ENCODE measurements around the gene PRODH2. TPM values are rescaled to one million over a fixed set of nuclear protein-coding genes. Genes with fewer than 3 reads are reported as not detected.
"Not testable (repeated sequence)": the region's sequence is repeated elsewhere in the genome, so short reads cannot be mapped to it uniquely, and the experiment has no call there.

PRODH2 gene
- total RNA-seq, 1 donor: not detected

DNA sequence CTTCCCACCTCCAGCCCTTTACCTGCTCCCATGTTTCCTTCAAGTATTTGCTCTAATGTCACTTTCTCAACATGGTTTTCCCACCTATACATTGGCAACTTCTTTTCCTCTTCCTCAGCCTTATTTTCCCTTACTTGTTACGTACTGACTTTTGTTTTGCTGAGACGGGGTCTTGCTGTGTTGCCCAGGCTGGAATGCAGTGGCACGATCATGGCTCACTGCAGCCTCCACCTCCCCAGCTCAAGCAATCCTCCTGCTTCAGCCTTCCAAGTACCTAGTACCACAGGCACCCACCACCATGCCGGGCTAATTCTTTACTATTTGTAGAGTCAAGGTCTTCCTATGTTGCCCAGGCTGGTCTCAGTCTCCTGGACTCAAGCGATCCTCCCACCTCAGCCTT lies 5.0 kb downstream of the PRODH2 start:
- no peak for DNase-seq (ENCODE audit: low read depth)
- TF ChIP-seq, protein P1, sequence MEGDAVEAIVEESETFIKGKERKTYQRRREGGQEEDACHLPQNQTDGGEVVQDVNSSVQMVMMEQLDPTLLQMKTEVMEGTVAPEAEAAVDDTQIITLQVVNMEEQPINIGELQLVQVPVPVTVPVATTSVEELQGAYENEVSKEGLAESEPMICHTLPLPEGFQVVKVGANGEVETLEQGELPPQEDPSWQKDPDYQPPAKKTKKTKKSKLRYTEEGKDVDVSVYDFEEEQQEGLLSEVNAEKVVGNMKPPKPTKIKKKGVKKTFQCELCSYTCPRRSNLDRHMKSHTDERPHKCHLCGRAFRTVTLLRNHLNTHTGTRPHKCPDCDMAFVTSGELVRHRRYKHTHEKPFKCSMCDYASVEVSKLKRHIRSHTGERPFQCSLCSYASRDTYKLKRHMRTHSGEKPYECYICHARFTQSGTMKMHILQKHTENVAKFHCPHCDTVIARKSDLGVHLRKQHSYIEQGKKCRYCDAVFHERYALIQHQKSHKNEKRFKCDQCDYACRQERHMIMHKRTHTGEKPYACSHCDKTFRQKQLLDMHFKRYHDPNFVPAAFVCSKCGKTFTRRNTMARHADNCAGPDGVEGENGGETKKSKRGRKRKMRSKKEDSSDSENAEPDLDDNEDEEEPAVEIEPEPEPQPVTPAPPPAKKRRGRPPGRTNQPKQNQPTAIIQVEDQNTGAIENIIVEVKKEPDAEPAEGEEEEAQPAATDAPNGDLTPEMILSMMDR (IDR thresholded peaks at IDR 0.05; ENCODE audit: insufficient read depth, low read length): no peak
- H3K4me3 ChIP-seq (ENCODE audit: low read depth, low read length): no peak overlapping the region

DNA sequence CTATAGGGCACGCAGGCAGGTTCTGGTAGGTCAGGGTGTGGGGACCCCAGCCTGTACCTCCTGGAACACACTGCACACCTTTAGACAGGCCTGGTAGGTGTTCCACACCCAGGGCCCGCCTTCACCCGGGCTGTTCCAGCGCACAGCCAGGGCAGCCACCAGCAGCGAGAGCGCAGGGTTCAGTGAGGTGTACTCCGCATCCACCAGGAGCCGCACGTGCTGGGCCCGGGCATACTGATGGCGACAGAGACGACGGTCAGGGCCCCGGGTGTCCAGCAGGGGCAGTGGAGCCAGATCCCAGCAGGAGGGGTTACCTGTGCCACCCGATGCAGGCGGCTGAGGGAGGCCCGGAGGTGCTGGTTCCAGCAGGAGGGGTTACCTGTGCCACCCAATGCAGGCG lies 6.0 kb downstream of the PRODH2 start:
- H3K4me3 ChIP-seq (ENCODE audit: low read depth, low read length): no peak overlapping the region
- DNase-seq (ENCODE audit: low read depth): no peak
- TF ChIP-seq, protein P1 (IDR thresholded peaks at IDR 0.05; ENCODE audit: insufficient read depth, low read length): no peak

DNA sequence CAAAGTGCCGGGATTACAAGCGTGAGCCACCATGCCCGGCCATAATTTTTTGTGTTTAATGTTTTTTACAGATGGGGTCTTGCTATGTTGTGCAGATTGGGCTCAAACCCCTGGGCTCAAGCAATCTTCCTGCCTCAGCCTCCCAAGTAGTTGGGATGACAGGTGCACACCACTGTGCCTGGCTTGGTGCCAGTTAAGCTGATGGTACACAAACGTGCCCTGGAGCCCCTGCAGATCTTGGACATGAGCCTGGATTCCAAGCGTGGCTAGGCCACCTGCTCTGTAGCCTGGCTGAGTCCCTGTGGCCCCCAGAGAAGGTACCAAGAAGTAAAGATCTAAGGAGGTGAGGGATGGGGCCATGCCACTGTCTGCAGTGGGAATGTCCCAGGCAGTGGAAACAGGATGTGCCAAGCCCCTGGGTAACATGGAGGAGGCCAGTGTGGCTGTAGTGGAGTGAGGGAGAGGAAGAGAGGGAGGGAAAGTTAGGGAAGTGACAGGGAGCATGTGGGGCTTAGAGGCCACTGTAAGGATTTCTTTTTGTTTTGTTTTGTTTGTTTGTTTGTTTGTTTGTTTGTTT lies 7.0 kb downstream of the PRODH2 start:
- TF ChIP-seq, protein P1 (IDR thresholded peaks at IDR 0.05; ENCODE audit: insufficient read depth, low read length): no peak
- no peak overlapping the region for H3K4me3 ChIP-seq (ENCODE audit: low read depth, low read length)
- DNase-seq (ENCODE audit: low read depth): no peak

DNA sequence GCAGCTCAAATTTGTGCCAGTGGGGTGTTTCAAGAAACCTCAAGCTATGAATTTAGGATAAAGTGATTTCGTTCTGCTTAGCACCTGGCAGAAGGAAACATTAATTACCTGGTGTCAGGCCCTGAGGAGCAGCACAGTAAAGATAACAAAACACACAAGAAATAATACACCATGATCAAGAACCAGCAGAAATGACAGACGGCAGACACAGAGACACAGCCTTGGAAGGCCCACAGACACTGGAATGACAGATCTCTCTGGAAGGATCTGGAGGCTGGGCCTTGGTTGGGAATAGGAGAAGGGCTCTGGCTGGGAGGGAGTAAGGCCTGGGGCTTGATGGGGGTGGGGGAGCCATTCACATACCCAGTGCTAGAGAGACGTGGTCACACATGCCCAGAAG lies 10.8 kb downstream of the PRODH2 start:
- H3K4me3 ChIP-seq (ENCODE audit: low read depth, low read length): no peak overlapping the region
- TF ChIP-seq, protein P1 (IDR thresholded peaks at IDR 0.05; ENCODE audit: insufficient read depth, low read length): no peak
- no peak for DNase-seq (ENCODE audit: low read depth)

DNA sequence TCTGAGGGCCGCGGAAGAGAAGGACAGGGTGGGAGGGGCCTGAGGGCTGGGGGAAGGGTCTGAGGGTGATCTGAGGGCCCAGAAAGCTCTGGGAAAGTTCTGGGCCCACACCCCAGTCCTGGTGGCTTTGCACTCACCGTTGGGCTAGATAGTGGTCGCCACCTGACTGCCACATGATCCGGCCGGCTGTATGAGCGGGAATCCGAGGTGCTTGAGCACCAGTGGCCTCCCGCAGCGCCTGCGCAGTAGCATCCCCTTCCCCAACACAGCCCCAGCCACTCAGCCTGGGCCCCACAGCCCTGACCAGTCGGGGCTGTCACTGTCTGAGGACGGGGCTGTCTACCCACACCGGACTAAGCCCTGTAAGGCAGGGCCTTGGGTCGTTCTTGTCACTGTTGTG lies 15.0 kb downstream of the PRODH2 start:
- TF ChIP-seq, protein P1 (IDR thresholded peaks at IDR 0.05; ENCODE audit: insufficient read depth, low read length): no peak

DNA sequence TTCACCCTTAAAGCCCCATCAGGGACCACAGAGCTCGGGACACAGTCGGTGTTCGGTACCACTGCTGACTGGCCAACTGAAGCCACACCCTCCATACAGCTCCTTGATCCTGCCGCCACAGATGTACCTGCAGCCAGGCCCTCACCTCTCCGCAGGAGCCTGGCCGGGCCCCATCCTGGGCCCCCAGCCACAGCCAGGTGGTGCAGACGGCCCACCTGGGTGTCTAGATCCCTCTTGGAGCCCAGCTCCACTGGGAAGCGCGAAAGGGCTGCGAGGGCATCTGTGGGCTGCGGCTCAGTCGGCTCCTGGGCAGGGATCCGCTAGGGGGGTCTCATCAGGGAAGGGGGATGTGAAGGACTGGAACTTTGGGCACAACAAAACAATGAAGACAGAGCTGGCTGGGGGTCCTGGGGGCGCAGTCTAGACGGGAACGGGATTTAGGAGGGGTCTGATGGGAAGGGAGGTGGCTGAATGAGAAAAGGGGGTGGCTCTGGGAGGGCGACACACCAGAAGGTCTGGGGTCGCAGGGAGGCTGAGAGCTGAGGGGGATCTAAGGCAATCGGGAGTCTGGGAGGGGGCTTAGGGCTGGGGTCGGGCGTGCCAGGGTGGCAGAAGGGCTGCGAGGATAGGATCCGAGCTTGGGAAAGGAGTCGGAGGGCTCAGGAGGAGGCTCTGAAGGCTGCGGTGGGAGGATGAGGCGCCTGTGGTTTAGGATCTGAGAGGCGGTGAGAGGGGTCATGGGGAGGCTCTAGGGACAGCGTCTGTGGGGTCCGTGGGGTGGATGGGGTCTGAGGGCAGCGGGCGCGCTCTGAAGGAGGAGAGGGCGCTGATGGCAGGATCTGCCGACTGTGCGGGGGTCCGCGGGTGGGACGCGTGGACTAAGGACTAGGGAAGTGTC lies 15.8 kb downstream of the PRODH2 start:
- TF ChIP-seq, protein P1 (IDR thresholded peaks at IDR 0.05; ENCODE audit: insufficient read depth, low read length): no peak
- no peak for DNase-seq (ENCODE audit: low read depth)

More for the DNA sequence above, 15.0 kb downstream of the PRODH2 start:
- H3K4me3 ChIP-seq (ENCODE audit: low read depth, low read length): no peak overlapping the region
- no peak for DNase-seq (ENCODE audit: low read depth)

DNA sequence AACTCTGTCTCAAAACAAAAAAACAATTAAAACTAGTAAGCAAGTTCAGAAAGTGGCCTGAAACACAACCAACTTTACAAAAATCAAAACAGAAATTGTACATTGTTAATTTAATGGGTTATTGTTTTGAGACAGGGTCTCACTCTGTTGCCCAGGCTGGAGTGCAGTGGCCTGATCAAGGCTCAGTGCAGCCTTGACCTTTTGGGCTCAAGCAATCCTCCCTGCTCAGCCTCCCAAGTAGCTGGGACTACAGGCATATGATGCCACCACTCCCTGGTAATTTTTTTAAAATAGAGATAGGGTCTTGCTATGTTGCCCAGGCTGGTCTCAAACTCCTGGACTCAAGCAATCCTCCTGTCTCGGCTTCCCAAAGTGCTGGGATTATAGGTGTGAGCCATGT lies 17.1 kb downstream of the PRODH2 start:
- not testable (repeated sequence) for H3K4me3 ChIP-seq (ENCODE audit: low read depth, low read length); DNase-seq (ENCODE audit: low read depth)

More for the DNA sequence above, 15.8 kb downstream of the PRODH2 start:
- H3K4me3 ChIP-seq (ENCODE audit: low read depth, low read length): no peak overlapping the region
